GM19193 (cell line): ENCODE results near the gene ALG14.
A peak's percentile ranks its signal among the peaks of the same experiment; 100 is the strongest.

ENCODE experiments used
- POLR2A ChIP-seq: IDR thresholded peaks from 4 replicates; pipeline ENCODE4 v1.6.1; 2011; ENCODE audit not compliant: insufficient read depth, insufficient read length; ENCODE audit errors: extremely low read depth

The ALG14 gene

GRCh38 chr1:94973309-94973922, 99.3 kb downstream of the ALG14 start:
- no peak for TF ChIP-seq POLR2A

- TF ChIP-seq POLR2A: no peak
These were observed 101.2 kb downstream of the ALG14 start for GRCh38 chr1:94971491-94971924.

- TF ChIP-seq POLR2A: no peak
These were observed 102.0 kb downstream of the ALG14 start for GRCh38 chr1:94970783-94971182.

- no peak for TF ChIP-seq POLR2A
These were observed 103.6 kb downstream of the ALG14 start for GRCh38 chr1:94969137-94969536.

DNA sequence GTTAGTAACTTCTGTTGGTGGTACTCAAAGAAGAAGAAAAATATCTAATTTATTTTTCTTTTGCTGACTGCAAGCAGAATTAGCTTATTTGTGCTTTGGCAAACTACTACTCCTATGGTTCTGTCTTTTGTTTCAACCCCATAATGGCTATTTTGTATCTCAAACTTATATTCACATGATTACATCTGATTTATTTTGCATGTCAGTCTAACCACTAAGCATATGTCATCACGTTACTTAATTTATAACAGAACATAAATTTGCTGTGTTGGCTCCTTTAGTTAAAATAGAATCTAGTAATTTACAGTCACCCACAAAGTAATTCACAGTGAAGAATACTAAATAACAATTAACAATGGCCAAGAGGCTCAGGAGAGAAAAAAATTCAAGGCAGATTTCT, 106.7 kb downstream of the ALG14 start:
- no peak for TF ChIP-seq POLR2A

DNA sequence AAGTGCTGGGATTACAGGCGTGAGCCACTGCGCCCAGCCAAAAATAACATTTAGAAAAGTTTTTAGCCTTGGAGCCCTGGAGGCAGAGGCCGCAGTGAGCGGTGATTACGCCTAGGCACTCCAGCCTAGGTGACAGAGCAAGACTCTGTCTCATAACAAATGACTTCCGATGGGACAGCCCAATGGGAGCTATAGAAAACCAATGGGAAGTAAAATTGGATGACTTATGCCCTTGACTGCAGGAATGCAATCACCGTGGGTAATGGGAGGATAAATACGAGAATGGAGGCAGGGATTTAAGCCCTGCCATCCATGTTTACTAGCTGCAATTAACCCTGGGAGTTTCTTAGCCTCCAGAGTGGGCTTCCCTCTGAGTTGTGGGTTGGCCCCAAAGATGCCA, 108.9 kb downstream of the ALG14 start:
- no peak for TF ChIP-seq POLR2A

- peak; percentile 18 for TF ChIP-seq POLR2A
These were observed 110.1 kb downstream of the ALG14 start for GRCh38 chr1:94962409-94963265.

- TF ChIP-seq POLR2A: no peak
These were observed 110.8 kb downstream of the ALG14 start for GRCh38 chr1:94961988-94962387.

GRCh38 chr1:94961582-94961981, 111.2 kb downstream of the ALG14 start:
- no peak for TF ChIP-seq POLR2A

DNA sequence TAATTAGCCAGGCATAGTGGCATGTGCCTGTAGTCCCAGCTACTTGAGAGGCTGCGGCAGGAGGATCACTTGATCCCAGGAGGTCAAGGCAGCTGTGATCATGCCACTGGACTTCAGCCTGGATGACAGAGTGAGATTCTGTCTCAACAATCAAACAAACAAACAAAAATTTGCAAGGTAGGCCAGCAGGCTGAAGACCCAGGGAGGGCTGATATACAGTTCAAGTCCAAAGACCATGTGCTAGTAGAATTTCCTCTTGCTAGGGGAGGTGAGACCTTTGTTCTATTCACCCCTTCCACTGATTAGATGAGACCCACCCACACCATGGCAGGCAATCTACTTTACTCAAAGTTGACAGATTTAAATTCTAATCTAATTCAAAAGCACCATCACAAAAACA, 114.7 kb downstream of the ALG14 start:
- TF ChIP-seq POLR2A: no peak

DNA sequence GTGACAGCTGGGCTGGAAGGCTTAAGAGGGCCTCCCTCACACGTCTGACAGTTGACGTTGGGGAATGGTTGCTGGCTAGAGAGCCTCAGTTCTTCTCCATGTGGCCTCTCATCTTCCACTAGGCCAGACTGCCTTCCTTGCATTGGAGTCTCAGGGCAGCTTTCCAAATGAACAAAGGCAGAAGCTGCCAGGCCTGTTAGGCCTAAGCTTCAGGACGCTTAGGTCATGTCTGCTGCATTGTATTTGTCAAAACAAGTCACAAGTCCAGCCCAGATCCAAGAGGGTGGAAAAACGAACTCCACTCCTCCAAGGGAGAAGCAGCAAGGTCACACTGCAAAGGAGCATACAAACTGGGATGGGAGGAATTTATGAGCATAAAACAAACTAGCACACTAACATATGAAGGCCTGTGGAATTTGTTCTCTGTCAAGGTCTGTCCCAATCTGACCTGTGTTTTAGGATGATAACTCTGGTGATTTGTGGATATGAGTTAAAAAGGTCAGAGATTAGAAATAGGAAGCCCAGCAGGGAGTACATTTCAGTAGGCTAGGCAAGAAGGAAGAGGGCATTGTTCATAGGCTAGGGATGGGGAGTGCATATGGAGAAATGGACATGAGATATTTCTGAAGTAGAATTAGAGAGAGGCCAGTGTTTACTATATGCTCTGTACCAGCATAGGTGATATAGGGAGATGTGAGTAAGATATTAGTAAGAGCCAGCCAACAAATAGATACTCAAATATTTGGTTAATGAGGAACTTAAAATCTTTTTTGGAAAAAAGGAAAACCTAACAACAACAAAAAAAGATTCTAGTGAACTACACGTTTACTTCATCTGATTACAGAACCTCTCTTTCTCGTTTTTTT, 116.8 kb downstream of the ALG14 start:
- no peak for TF ChIP-seq POLR2A

- no peak for TF ChIP-seq POLR2A
These were observed 118.2 kb downstream of the ALG14 start for GRCh38 chr1:94954263-94955220.

- no peak for TF ChIP-seq POLR2A
These were observed 119.0 kb downstream of the ALG14 start for GRCh38 chr1:94953746-94954145.

GRCh38 chr1:94953107-94953506, 119.6 kb downstream of the ALG14 start:
- TF ChIP-seq POLR2A: no peak
